Measurements from ENCODE around the gene MED28.

MED28 gene

GRCh38 chr4:17664755-17665154 is 50.3 kb downstream of the MED28 start:
- ATAC-seq: no peak
- TF ChIP-seq TSHZ2 (CRISPR knock-in tag; IDR thresholded peaks at IDR 0.05) (no peak), TOX (CRISPR knock-in tag; IDR thresholded peaks at IDR 0.05; ENCODE audit: borderline replicate concordance) (no peak), ARNTL (CRISPR knock-in tag; IDR thresholded peaks at IDR 0.05; ENCODE audit: borderline replicate concordance, low read depth) (no peak), ESRRG (CRISPR knock-in tag; IDR thresholded peaks at IDR 0.05) (no peak), ZNF8 (CRISPR knock-in tag; IDR thresholded peaks at IDR 0.05) (no peak)

GRCh38 chr4:17665346-17665745 is 50.9 kb downstream of the MED28 start:
- TF ChIP-seq PATZ1 (CRISPR knock-in tag; IDR thresholded peaks at IDR 0.05; ENCODE audit: borderline replicate concordance): no peak
- ATAC-seq: no peak

GRCh38 chr4:17665852-17666251 is 51.4 kb downstream of the MED28 start:
- ATAC-seq: no peak
- no peak for TF ChIP-seq SNAI2 (CRISPR knock-in tag; IDR thresholded peaks at IDR 0.05)
- no peak for TF ChIP-seq ZFP3 (CRISPR knock-in tag; IDR thresholded peaks at IDR 0.05)
- no peak for TF ChIP-seq TCF4 (CRISPR knock-in tag; IDR thresholded peaks at IDR 0.05; ENCODE audit: borderline replicate concordance)
- no peak for TF ChIP-seq ZNF565 (CRISPR knock-in tag; conservative IDR thresholded peaks at IDR 0.05; ENCODE audit: low read depth)
- TF ChIP-seq GLIS3 (CRISPR knock-in tag; IDR thresholded peaks at IDR 0.05): no peak
- TF ChIP-seq CSDC2 (CRISPR knock-in tag; IDR thresholded peaks at IDR 0.05): no peak
- no peak for TF ChIP-seq OSR1 (CRISPR knock-in tag; IDR thresholded peaks at IDR 0.05)
- no peak for TF ChIP-seq CREB5 (CRISPR knock-in tag; IDR thresholded peaks at IDR 0.05; ENCODE audit: low read depth)
- TF ChIP-seq CSRNP3 (CRISPR knock-in tag; IDR thresholded peaks at IDR 0.05): no peak
- no peak for TF ChIP-seq ISL1 (CRISPR knock-in tag; IDR thresholded peaks at IDR 0.05)
- TF ChIP-seq PATZ1 (CRISPR knock-in tag; IDR thresholded peaks at IDR 0.05; ENCODE audit: borderline replicate concordance): no peak

GRCh38 chr4:17667253-17667652 is 52.8 kb downstream of the MED28 start:
- TF ChIP-seq ZFP3 (CRISPR knock-in tag; IDR thresholded peaks at IDR 0.05) (no peak), TCF4 (CRISPR knock-in tag; IDR thresholded peaks at IDR 0.05; ENCODE audit: borderline replicate concordance) (no peak), PATZ1 (CRISPR knock-in tag; IDR thresholded peaks at IDR 0.05; ENCODE audit: borderline replicate concordance) (no peak), OSR1 (CRISPR knock-in tag; IDR thresholded peaks at IDR 0.05) (no peak), POU6F1 (CRISPR knock-in tag; IDR thresholded peaks at IDR 0.05; ENCODE audit: borderline replicate concordance, low read depth) (no peak), ZNF565 (CRISPR knock-in tag; conservative IDR thresholded peaks at IDR 0.05; ENCODE audit: low read depth) (no peak), BACH2 (CRISPR knock-in tag; IDR thresholded peaks at IDR 0.05; ENCODE audit: borderline replicate concordance) (no peak), SNAI2 (CRISPR knock-in tag; IDR thresholded peaks at IDR 0.05) (no peak)
- no peak for ATAC-seq

All from SK-N-SH treated with all-trans-retinoic acid at 6 μM for 48 hours (cell line).